GM19395 (cell line): ENCODE measurements around the gene THBS3.
"Not testable (repeated sequence)": the region's sequence is repeated elsewhere in the genome, so short reads cannot be mapped to it uniquely, and the experiment has no call there.

Experiments
- ATAC-seq: cut with Tn5 transposase; IDR thresholded peaks from one replicate; pipeline ENCODE4 v1.9.1; 2021; ENCODE audit warnings: mild to moderate bottlenecking, moderate library complexity; ENCODE audit not compliant: unreplicated experiment

The THBS3 gene

DNA sequence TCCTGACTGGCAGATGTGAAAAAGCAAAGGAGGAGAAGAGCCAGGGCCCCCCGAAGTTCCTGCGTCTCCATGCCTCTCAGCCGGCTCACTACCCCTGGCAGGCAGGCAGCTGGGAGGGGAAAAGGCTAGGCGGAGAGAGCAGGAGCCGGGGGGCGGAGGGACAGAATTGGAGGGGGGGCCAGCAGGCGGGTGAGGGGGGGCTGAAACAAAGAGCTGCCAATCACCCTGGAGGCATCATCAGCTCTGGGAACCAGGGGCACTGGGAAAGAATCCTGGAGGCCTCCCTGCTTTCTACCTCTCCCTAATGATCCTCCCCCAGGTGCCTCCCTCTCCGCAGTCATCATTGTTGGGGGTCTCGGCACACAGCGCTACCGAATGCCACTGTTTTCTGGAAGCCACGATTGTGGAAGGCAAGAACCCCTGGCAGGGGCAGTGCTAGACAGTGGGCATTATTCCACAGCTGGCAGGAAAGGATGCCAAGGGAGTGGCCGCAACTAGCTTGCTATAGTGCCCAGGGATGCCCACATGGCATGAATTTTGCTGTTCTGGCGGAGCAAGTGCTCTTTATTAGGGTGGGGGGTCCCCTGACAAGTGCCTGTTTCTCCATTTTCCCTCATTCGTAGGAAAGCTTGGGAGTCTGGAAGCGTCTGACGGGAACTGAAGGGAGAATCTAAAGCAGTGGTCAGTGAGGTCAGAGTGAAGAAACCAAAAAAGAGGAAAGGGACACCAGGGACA is at the start of gene THBS3:
Gene THBS3, minus strand, starts transcription at position 92 of the 735 bp plus-strand sequence. Its CDS starts 21 bp downstream, at position 71.
- ATAC-seq, result no peak

DNA sequence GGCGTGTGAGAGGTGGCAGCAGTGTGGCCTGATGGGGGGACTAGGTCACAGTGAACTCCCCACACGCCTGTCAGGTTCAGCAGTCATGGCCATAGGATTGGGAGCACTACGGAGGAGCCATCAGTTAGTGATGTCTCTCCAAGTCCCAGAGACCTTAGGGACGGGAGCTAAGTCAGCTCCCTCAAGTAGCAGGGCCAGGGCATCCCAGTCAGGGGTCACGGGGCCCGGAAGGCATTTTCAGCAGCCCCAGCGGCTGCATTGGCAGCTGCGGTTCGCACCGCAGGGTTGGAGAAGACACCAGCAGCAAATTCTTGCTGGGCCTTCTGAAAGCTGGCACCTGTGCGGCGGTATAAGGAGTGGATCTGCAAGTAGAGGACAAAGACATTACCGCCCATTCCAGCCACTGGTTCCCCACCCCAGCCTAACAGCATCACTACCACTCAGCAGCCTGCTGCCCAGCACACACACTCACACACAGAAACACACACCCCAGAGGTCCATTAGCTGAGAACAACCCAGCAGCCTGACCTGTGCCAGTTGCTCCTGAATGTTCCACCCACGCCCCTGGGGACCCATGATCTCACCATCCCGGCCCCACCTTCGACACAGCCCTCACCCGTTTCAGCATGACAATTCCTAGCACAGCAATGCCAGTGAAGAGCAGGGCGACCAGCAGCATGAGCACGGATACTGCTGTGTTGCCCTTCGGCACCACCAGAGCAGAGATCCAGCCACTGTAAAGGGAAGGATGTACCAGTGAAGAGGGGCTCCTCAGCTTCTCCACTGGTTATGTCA is 48.6 kb upstream of the THBS3 start:
- no peak for ATAC-seq

DNA sequence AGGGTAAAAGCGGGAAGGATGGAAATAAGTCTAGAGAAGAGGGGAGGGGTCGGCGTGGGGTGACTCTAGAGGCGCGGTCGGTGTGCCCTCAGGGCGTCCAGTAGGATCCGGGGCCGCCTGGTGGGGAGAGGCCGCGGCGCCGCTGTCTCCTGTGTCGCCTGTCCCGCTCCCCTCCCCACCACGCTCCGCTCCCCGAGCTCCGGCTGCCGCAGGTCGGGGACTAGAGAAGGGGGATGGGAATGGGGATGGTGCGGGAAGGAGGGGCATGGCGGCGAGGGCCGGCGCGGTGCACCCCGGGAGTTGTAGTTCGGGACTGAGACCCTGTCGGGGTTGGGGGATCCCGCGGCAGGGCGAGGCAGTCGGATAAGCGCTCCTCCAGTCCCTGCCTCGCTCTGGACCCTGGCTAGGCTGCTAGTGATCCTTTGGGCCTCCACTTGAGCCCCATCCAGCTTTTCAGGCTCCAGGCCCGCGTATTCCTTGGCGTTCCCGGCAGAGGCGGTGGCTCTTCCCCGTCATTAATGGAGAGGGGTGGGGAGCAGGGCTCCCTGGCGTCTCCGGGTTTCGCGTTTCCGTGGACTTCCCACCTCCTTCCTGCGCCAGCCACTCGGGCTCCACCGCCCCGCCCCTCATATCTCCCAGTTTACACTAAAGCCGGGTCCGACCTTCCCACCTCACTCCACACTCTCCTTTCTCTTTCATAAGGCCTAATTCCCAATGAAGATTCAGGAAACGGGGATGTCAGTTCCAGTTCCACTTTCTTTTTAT is 47.7 kb upstream of the THBS3 start, which contains the start of gene ENTREP3:
Gene ENTREP3, minus strand, starts transcription at position 241 of the 765 bp plus-strand sequence. CDS start 606 bp downstream, outside the sequence.
- ATAC-seq, result no peak

DNA sequence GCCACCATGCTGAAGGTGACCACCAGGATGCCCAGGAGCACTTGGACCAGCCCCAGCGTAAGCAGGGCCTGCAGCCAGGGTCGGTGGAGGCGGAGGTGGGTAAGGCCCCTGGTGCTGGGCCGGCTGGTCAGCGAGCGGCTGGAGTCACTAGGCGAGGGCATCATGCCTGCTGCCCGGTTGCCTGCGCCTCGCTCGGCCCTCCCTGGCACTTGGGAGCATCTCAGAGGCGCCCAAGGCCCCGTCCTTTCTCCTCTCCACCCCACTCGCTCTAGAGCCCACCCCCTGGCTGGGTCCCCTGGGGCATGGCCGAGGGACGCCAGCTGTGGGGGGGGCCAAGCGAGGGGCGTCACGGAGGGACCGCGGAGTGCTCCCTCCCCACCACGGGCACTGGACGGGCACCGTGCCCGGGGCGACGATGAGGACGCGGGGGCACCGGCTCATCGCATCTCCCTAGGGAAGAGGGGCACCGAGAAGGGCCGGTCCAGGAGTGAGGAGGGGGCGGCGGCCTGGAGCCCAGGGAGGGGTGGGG is 47.1 kb upstream of the THBS3 start:
- no peak for ATAC-seq

DNA sequence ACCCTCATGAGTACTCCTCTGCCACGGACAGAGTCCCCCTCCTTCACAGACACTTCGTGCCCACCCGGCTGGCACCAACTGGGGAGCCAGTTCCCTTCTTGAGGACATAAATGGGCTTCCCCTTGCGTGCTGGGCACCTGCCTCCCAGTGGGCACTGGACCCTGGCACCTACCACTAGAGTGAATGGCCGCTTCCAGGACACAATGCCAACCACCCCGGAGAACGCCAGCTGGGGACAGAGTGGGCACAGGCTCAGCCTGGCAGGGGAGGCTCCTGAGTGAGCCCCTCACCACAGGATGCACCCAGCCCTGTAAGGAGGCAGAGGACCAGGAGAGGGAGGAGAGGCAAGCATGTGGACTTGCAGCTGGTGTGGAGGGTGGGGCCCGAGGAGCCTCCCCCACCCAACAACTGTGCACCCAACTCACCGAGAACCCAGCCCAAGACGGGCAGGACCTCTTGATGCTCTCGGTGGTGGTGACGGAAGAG is 46.6 kb upstream of the THBS3 start:
- ATAC-seq, result no peak

DNA sequence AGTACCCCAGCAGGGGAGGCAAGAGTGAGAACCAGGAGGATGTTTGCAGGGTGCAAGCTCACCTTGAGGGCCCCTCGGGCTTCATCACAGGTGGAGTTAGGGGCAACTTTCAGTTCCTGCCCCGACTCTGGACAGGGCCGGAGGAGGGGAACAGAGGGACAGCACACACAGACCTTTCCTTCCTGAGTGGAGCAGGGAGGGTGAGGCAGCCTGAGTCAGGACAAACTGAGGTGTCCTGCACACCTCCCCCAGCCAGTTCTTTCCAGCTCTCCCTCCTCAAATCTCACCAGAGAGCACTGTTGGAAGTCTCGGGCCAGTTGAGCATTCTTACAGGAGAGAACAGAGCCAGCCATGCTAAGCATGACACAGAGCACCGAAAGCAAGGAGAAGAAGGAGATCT is 46.1 kb upstream of the THBS3 start:
- no peak for ATAC-seq

DNA sequence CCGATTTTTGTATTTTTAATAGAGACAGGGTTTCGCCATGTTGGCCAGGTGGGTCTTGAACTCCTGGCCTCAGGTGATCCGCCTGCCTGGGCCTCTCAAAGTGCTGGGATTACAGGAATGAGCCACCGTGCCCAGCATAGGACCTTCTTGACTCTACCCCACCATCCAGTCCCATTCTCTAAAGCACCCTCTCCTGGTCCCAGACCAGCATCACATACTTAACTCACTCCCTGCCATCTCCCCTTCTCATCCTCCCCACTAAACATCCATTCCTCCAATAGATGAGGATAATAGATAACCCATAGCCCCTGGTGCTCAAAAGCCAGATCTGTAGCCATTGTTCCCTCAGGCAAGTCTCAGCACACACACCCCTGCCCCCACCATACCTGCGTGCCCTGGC is 45.5 kb upstream of the THBS3 start:
- no peak for ATAC-seq

DNA sequence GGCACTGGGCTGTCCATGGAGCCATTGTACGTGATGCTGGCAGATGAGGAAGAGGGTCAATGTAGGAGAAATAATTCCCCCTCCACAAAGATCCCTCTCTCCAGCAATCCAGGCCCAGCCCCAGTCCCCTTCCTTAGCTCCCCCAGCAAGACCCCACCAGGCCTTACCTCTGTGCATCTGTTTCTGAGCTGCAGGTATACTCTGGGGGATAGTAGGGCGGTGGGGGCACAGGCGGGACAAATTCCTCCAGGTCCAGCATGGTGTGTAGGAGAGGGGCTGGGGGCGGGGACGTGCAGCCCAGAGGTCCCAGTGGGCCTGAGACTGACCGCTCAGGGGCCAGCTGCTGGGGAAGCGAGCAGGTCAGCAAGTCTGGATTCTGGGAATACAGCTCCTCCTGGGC is 43.9 kb upstream of the THBS3 start:
- ATAC-seq, result no peak

DNA sequence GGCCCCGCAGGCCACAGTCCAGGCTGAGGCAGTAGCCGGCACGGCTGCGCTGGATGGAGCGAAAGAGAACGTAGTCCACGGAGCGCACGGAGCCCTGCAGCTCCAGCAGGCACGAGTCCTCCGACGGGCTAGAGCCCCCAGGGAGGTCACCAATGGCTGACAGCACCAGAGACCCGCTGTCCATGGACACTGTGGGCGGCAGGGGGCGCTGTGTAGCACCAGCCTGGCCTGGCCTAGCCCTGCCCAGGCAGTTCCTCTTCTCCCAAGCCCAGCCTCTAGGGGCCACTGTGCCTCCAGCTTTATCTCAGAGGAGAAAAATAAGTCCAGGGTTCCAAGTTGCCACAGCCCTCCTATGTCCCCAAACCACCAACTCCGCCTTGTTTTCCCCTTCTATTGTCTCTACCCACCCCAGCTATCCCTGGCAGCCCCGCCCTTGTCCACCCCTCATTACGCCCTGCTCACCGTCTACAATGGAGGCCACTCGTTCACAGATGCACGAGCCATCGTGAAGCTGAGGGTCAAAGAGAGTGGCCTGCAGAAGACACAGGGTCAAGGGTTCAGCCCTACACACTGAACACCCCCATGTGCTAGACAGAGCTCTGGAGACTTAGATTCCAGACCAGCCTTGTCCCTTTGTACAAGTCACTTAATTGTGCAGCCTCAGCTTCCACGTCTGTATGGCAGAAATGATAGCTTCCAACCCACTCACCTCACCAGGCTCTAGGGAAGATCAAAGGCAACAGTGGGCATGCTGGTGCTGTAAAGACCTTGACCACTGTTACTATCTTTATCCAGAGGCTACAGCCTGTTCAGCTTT is 43.1 kb upstream of the THBS3 start:
- peak; percentile 83 for ATAC-seq

DNA sequence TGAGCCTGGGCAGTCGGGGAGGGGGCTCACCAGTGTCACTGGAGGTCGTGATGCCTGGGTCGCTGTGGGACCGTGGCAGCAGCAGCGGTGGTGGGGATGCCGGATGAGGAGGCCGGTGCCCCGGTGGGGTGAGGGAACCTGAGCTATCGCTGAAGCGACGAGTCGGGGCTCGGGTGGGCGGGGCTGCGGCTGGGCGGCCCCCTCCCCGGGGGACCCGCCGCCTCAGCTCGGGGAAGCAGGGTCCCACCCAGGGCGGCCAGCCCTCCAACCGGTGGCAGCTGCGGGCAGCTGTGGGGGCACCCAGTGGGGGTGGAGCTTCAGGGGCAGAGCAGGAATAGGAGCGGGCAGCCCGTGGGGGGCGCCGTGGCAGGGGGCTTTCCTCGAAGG is 42.5 kb upstream of the THBS3 start:
- peak; percentile 26 for ATAC-seq

DNA sequence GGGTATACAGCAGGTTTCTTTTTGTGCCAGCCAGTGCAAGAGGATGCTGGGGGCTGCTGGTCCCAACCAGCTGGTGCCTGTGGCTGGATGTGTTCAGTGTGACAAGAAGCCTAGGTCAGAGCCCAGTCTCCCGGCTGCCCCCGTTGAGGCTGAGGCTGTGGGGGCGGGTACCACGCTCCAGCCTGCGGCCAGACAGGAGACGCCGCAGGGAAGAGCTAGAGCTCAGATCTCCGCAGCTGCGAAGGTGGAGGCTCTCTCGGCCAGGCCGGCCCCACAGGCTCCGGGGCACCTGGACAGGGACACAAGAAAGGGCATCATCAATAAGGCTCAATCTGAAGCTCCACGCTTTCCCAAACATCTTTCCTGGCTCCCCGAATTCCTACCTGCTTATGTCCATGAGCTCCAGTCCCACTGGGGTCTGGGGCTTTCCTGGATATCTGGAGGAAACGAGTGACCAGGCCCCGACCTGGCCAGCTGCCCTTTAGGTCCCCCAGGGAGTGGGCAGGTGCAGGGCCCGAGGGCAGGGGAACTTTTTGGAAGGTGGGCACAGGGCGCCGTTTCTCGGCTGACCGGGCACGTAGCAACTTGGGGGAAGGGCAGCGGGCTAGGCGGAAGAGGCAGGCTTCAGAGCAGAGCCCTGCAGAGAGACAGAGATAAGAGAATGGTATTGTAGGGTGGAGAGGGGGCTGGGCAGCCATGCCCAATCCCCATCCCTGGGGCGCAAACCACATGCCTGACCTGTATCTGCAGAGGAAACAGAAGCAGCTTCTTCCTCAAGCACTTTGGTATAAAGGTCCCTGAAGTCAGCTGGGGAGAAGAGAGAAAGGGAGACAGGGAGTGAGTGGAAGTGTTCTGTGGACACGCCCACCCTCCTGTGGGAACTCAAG is 40.2 kb upstream of the THBS3 start:
- ATAC-seq, result no peak

DNA sequence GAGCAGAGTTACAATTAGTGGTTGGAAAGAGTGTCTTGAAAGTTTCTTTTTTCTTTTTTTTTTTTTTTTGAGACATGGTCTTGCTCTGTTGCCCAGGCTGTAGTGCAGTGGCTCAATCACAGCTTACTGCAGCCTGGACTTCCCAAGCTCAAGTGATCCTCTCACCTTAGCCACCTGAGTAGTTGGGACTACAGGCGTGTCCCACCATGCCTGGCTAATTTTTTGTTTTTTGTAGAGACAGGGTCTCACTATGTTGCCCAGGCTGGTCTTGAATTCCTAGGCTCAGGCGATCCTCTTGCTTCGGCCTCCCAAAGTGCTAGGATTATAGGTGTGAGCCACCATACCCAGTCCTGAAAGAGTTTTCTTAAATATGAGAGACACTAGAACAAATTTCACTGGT is 39.1 kb upstream of the THBS3 start:
- not testable (repeated sequence) for ATAC-seq

DNA sequence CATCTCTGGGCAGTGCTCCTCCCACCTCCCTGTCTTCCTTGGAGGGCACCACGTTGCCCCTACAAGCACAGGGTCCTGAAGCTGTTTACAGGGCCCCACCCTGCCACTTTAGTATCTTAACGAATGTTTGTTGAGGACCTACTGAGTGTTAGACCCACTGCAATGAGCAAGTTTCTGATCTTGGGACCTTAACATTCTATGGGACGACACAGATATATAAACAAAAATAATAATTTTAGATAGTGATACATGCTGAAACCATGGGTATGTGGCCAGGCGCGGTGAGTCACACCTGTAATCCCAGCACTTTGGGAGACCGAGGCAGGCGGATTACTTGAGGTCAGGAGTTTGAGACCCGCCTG is 37.4 kb upstream of the THBS3 start:
- ATAC-seq, result no peak

DNA sequence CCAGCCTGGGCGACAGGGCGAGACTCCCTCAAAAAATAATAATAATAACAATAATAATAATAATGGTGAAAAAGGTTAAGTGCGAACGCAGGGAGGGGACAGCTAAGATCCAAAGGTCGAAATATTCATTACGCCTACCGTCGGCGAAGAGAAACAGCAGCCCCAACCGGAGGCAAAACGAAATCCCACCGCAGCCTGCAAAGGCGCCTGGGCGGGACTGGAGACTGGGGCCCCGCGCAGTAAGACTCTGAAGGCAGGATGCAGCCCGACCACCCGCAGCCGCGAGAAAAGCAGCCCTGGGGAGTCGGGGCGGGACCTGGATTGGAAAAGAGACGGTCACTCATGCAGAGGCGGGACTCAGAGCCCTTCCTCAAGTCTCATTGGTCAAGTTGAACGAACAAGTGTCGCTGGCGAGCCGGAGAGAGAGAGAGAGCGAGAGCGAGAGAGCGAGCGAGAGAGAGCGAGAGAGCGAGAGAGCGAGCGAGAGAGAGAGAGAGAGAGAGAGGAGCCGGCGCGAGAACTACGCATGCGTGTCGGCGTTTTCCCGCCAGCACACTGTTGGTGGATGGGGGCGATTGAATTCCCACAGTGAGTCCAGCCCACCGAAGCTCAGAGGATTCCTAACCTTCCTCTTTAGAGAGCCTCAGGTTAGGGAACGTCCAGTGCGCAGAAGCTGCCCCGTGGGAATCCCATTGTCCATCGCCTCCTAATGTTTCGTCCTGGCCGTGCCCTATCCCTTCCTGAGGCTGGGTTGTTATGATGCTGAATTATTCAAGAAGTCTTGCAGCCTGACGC is 36.9 kb upstream of the THBS3 start:
- peak; percentile 83 for ATAC-seq

DNA sequence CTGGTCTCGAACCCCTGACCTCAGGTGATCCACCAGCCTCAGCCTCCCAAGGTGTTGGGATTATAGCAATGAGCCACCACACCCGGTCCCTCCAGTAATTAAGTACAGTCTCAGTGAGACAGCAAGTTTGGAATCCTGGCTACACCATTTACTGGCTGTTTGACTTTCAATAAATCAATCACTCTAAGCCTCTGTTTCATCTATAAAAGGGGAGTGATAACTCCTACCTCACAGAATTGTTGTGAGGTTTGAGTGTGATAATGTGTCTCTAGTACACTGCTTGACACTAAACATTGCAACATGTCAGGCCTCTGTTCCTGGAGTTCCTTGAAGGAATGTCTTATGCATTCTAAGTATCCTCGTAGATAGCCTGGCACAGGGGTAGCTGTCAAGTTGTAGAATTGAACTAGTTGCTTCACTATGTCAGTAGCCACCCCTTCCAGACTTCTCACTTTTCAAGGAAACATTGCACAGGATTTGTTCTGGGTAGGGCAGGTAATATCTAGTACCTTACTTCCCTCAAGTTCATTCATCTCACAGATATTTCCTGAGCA is 35.2 kb upstream of the THBS3 start:
- no peak for ATAC-seq

DNA sequence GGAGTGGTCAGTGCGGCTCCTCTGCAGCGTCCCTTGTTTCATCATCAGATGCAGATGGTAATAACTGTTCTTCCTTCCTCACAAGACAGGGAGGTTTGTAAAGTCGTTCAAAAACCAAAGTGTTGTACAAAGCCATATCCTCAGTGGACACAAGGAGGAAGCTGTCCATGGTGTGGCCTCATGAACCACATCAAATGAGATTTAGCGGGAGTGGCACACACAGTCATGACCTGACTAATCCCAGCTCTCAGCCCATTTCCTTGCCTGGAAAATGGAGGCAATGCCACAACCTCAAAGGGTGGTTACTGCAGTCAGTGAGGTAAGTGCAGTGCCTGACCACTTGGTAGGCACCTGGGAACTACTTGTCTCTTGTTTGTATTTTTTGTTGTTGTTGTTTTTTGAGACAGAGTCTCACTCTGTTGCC is 34.2 kb upstream of the THBS3 start:
- ATAC-seq, result no peak

DNA sequence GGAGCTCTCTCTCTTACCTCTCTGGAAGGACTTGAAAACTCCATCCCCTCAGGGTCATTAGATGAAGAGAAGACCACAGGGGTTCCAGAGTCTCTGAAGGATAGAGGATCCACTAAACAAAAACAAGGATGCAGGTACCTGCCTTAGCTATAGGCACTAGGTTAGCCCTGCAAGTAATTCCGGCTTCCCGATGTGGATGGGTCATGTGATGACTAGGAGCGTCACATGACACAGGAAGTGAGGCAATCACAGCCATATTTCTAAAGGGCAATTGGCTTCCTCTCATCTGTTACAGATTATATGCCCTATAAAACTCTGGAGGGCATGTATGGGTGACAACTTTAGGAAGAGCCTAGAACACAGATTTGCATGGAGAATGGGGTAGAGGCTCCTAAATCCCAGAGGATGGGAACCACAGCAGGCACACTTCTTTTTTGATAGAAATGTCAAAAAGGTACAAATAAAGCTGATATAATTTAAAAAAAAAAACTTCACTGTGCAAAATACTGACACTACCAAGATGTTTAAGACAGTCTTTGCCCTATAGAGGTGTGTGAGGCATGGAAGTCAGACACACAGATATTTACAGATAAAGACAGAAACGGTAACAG is 33.5 kb upstream of the THBS3 start:
- ATAC-seq, result no peak

DNA sequence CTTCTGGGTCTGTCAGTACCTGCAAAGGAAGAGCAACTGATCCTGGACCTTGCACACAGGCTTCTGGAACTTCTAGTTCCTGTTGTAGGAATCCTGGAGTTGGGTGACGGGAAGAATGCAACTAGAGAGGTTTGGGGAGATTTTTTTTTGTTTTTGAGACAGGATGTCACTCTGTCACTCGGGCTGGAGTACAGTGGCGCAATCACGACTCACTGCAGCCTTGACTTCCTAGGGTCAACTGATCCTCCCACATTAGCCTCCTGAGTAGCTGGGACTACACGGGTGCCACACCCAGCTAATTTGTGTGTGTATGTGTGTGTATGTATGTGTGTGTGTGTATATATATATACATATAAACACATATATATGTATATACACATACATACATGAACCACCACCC is 28.8 kb upstream of the THBS3 start:
- ATAC-seq, result no peak
